GM23338 (cell line): ENCODE measurements around the gene H1-8. TPM values are rescaled to one million over a fixed set of nuclear protein-coding genes. Genes with fewer than 3 reads are reported as not detected.

Experiments used
- ATAC-seq: fragments of 200-7000 bp; cut with Tn5 transposase; 3 replicates; pipeline ENCODE4 v1.9.1; 2020
- DNase-seq: peaks from one replicate; pipeline ENCODE4 v3.0.0-alpha.2; 2015; ENCODE audit warnings: low spot score
- H2AFZ ChIP-seq: fragments of 200-600 bp; sonication (generic); 2 replicates; pipeline ENCODE4 v1.8.0; 2016; ENCODE audit warnings: antibody characterized with exemption, mild to moderate bottlenecking, moderate library complexity
- H3F3A ChIP-seq: fragments of 200-600 bp; sonication (generic); replicated peaks from 2 replicates; pipeline ENCODE4 v1.8.0; 2017; ENCODE audit warnings: antibody characterized with exemption, mixed run types, low read depth
- H3K27ac ChIP-seq: fragments of 200-600 bp; sonication (generic); 2 replicates; pipeline ENCODE4 v1.6.1; 2016; ENCODE audit warnings: low read depth
- H3K27me3 ChIP-seq: fragments of 200-600 bp; sonication (generic); 2 replicates; pipeline ENCODE4 v1.8.0; 2016; ENCODE audit warnings: mild to moderate bottlenecking, mixed run types, moderate library complexity; ENCODE audit not compliant: insufficient read depth
- H3K36me3 ChIP-seq: fragments of 200-600 bp; sonication (generic); 2 replicates; pipeline ENCODE4 v1.8.0; 2016; ENCODE audit warnings: mild to moderate bottlenecking; ENCODE audit not compliant: insufficient read depth
- H3K4me1 ChIP-seq: fragments of 200-600 bp; sonication (generic); 2 replicates; pipeline ENCODE4 v1.8.0; 2016; ENCODE audit warnings: mild to moderate bottlenecking, moderate library complexity; ENCODE audit not compliant: insufficient read depth
- H3K4me2 ChIP-seq: fragments of 200-600 bp; sonication (generic); 2 replicates; pipeline ENCODE4 v1.7.1; 2017; ENCODE audit warnings: mixed run types
- H3K4me3 ChIP-seq: fragments of 200-600 bp; sonication (generic); 2 replicates; pipeline ENCODE4 v1.6.1; 2016; ENCODE audit warnings: mixed run types
- H3K79me2 ChIP-seq: fragments of 200-600 bp; sonication (generic); replicated peaks from 2 replicates; pipeline ENCODE4 v1.8.0; 2017; ENCODE audit warnings: mild to moderate bottlenecking; ENCODE audit not compliant: insufficient read depth
- H3K9me2 ChIP-seq: fragments of 200-600 bp; sonication (generic); 2 replicates; pipeline ENCODE4 v1.8.0; 2017; ENCODE audit not compliant: insufficient read depth
- H4K20me1 ChIP-seq: fragments of 200-600 bp; sonication (generic); replicated peaks from 2 replicates; pipeline ENCODE4 v1.8.0; 2017; ENCODE audit warnings: mild to moderate bottlenecking; ENCODE audit not compliant: insufficient read depth
- H3K27ac Mint-ChIP-seq: 2 replicates; pipeline ENCODE4 v1.8.0; 2020; ENCODE audit warnings: inconsistent platforms, mild to moderate bottlenecking, moderate library complexity, mixed read lengths
- H3K27me3 Mint-ChIP-seq: 3 replicates; pipeline ENCODE4 v1.8.0; 2022; ENCODE audit warnings: low read depth, mild to moderate bottlenecking, moderate library complexity, mixed read lengths, inconsistent platforms; ENCODE audit not compliant: insufficient read depth, poor library complexity
- H3K36me3 Mint-ChIP-seq: 3 replicates; pipeline ENCODE4 v1.8.0; 2021; ENCODE audit warnings: low read depth, mild to moderate bottlenecking, inconsistent platforms, moderate library complexity, mixed read lengths
- H3K4me1 Mint-ChIP-seq: 3 replicates; pipeline ENCODE4 v1.8.0; 2020; ENCODE audit warnings: mild to moderate bottlenecking, inconsistent platforms, mixed read lengths
- H3K4me3 Mint-ChIP-seq: 3 replicates; pipeline ENCODE4 v1.8.0; 2021; ENCODE audit warnings: moderate library complexity, mild to moderate bottlenecking, inconsistent platforms, mixed read lengths
- H3K9me3 Mint-ChIP-seq: 3 replicates; pipeline ENCODE4 v1.8.0; 2020; ENCODE audit warnings: moderate library complexity, mild to moderate bottlenecking, inconsistent platforms, mixed read lengths
- CREB1 ChIP-seq: fragments of 250-450 bp; sonication (Bioruptor Pico); IDR thresholded peaks from 2 replicates; pipeline ENCODE4 v1.5.0; 2020; ENCODE audit warnings: low read depth, mild to moderate bottlenecking, moderate library complexity
- CTCF ChIP-seq, 2 experiments: fragments of 200-600 bp in 1 of 2; sonication (generic) in 1 of 2; conservative IDR thresholded peaks; 2 replicates each; pipeline versions ENCODE4 v1.5.1 to v1.6.1; 2016 to 2017; ENCODE audit warnings: antibody characterized with exemption in 2 of 2, low read depth in 2 of 2, mild to moderate bottlenecking in 2 of 2, moderate library complexity in 1 of 2
- ETS1 ChIP-seq: IDR thresholded peaks from 2 replicates; pipeline ENCODE4 v1.6.1; 2016; ENCODE audit warnings: antibody characterized with exemption
- EZH2 ChIP-seq: fragments of 200-600 bp; sonication (generic); IDR thresholded peaks from one replicate; pipeline ENCODE4 v1.8.0; 2017; ENCODE audit warnings: antibody characterized with exemption, mild to moderate bottlenecking, low read depth; ENCODE audit not compliant: unreplicated experiment
- EZH2phosphoT487 ChIP-seq: fragments of 200-600 bp; sonication (generic); IDR thresholded peaks from one replicate; pipeline ENCODE4 v1.8.1; 2018; ENCODE audit warnings: antibody characterized with exemption; ENCODE audit not compliant: unreplicated experiment
- JUNB ChIP-seq: IDR thresholded peaks from one replicate; pipeline ENCODE4 v1.6.1; 2016; ENCODE audit warnings: antibody characterized with exemption; ENCODE audit not compliant: unreplicated experiment
- NANOG ChIP-seq: IDR thresholded peaks from 2 replicates; pipeline ENCODE4 v1.6.1; 2016; ENCODE audit warnings: antibody characterized with exemption, borderline replicate concordance
- POLR2AphosphoS5 ChIP-seq: IDR thresholded peaks from 2 replicates; pipeline ENCODE4 v1.6.1; 2016; ENCODE audit warnings: antibody characterized with exemption, low read depth
- REST ChIP-seq: IDR thresholded peaks from one replicate; pipeline ENCODE4 v1.6.1; 2018; ENCODE audit warnings: antibody characterized with exemption; ENCODE audit not compliant: unreplicated experiment
- STAT1 ChIP-seq: IDR thresholded peaks from one replicate; pipeline ENCODE4 v1.6.1; 2016; ENCODE audit warnings: antibody characterized with exemption; ENCODE audit not compliant: unreplicated experiment
- ZNF114 ChIP-seq: fragments of 250-450 bp; sonication (Bioruptor Pico); IDR thresholded peaks from 2 replicates; pipeline ENCODE4 v1.5.0; 2020; ENCODE audit warnings: mild to moderate bottlenecking, moderate library complexity
- ZNF331 ChIP-seq: fragments of 250-450 bp; sonication (Bioruptor Pico); IDR thresholded peaks from 2 replicates; pipeline ENCODE4 v1.5.0; 2020; ENCODE audit warnings: low read depth, mild to moderate bottlenecking, moderate library complexity
- ZNF462 ChIP-seq: fragments of 250-450 bp; sonication (Bioruptor Pico); IDR thresholded peaks from 2 replicates; pipeline ENCODE4 v1.5.0; 2020; ENCODE audit warnings: mild to moderate bottlenecking, moderate library complexity
- polyA plus RNA-seq: library from polyadenylated mRNA; unstranded; fragments of >200 nt; fragmentation: Nextera tagmentation; extraction: Ambion mirVana; gene quantifications from 2 replicates; pipeline ENCODE4 v1.2.1, GENCODE V29; 2016
- total RNA-seq: library from RNA; depleted of rRNA; stranded (reverse); fragments of >200 nt; shearing (Covaris generic); gene quantifications from 2 replicates; pipeline ENCODE4 v1.2.3, GENCODE V29; 2014

The H1-8 gene
- total and polyA plus RNA-seq, 2 experiments from 2014 or later = not detected

- Histone ChIP-seq H3K4me3 (no peak overlapping the region), H3K9me2 (no peaks in the 10 kb centered on the region), H3K27me3 (no peaks in the 10 kb centered on the region), H4K20me1 (no peaks in the 10 kb centered on the region), H3K4me2 (no peak overlapping the region), H2AFZ (no peak overlapping the region), H3K4me1 (peaks cover 11% of the 10 kb centered on the region; the same call in 1 of the 2 replicates), H3K79me2 (no peaks in the 10 kb centered on the region), H3K36me3 (no peaks in the 10 kb centered on the region), H3F3A (no peaks in the 10 kb centered on the region), H3K27ac (no peak overlapping the region)
- ATAC-seq (no peak), DNase-seq (no peak)
- H3K4me3 Mint-ChIP-seq = no peak overlapping the region
- peaks cover 4% of the 10 kb centered on the region; the same call in 1 of the 3 replicates for H3K36me3 Mint-ChIP-seq
- H3K4me1 Mint-ChIP-seq = peaks cover 6% of the 10 kb centered on the region
- H3K27me3 Mint-ChIP-seq = peaks cover 10% of the 10 kb centered on the region
- no peaks in the 10 kb centered on the region for H3K9me3 Mint-ChIP-seq
- no peak for TF ChIP-seq CTCF (conservative IDR thresholded peaks at IDR 0.05; ENCODE audit: low read depth in 2 of 2)
- TF ChIP-seq CREB1 (CRISPR knock-in tag) = no peak
- TF ChIP-seq EZH2phosphoT487 = no peak
- TF ChIP-seq REST = no peak
- no peak for TF ChIP-seq JUNB
- TF ChIP-seq ZNF462 (CRISPR knock-in tag) = no peak
- no peak for TF ChIP-seq EZH2
- TF ChIP-seq ZNF114 = no peak
- TF ChIP-seq POLR2AphosphoS5 = no peak
- no peak for TF ChIP-seq NANOG
- TF ChIP-seq STAT1 = no peak
- TF ChIP-seq ZNF331 = no peak
- TF ChIP-seq ETS1 = no peak
- no peak overlapping the region for H3K27ac Mint-ChIP-seq
Measured at GRCh38 chr3:129563332-129563731, 20.4 kb downstream of the H1-8 start.
